GM23248 (cell line): ENCODE measurements around the gene RADIL.

ENCODE experiments used
- EZH2 ChIP-seq: fragments of 200-600 bp; sonication (generic); IDR thresholded peaks from 2 replicates; pipeline ENCODE4 v1.6.1; 2018; ENCODE audit warnings: antibody characterized with exemption, mild to moderate bottlenecking; ENCODE audit not compliant: insufficient read depth, poor library complexity, severe bottlenecking
- EZH2phosphoT487 ChIP-seq: fragments of 200-600 bp; sonication (generic); IDR thresholded peaks from 2 replicates; pipeline ENCODE4 v1.6.1; 2018; ENCODE audit warnings: antibody characterized with exemption, moderate library complexity, mild to moderate bottlenecking, low read depth; ENCODE audit not compliant: insufficient read depth

DNA sequence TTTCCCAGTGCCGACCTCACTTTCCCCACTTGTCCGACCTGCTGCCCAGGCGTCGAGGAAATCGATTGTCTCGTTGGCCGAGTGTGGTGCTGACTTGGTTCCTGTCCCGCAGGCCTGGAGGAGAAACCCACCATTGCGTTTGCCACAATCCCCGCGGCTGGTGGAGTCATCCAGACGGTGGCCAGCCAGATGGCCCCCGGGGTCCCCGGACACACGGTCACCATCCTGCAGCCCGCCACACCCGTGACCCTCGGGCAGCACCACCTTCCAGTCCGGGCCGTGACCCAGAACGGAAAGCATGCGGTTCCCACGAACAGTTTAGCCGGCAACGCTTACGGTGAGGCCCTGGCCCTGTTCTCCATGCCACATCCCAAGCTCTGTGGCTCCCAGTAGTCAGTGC is 122.6 kb downstream of the RADIL start:
- no peak for TF ChIP-seq EZH2
- no peak for TF ChIP-seq EZH2phosphoT487
